WTC11 (cell line): ENCODE data around the gene PRX.
A peak's percentile ranks its signal among the peaks of the same experiment; 100 is the strongest.

Experiments
- ELF4 ChIP-seq: sonication (generic); formaldehyde crosslinking; IDR thresholded peaks from 2 replicates; pipeline ENCODE4 v1.8.1; 2022; ENCODE audit warnings: low read depth, mild to moderate bottlenecking, moderate library complexity, missing genetic modification reagents
- ETV6 ChIP-seq: sonication (generic); formaldehyde crosslinking; IDR thresholded peaks from 2 replicates; pipeline ENCODE4 v1.8.1; 2022; ENCODE audit warnings: mild to moderate bottlenecking, missing genetic modification reagents
- JUN ChIP-seq: sonication (generic); formaldehyde crosslinking; IDR thresholded peaks from 2 replicates; pipeline ENCODE4 v1.8.0; 2023; ENCODE audit warnings: mild to moderate bottlenecking, missing genetic modification reagents
- ZBTB21 ChIP-seq: sonication (generic); formaldehyde crosslinking; IDR thresholded peaks from 2 replicates; pipeline ENCODE4 v1.8.1; 2023; ENCODE audit warnings: mild to moderate bottlenecking, missing genetic modification reagents, borderline replicate concordance
- ZNF232 ChIP-seq: sonication (generic); formaldehyde crosslinking; IDR thresholded peaks from 2 replicates; pipeline ENCODE4 v1.8.0; 2022; ENCODE audit warnings: mild to moderate bottlenecking, missing genetic modification reagents
- TF ChIP-seq, protein P1 (sequence below): sonication (generic); formaldehyde crosslinking; IDR thresholded peaks from 2 replicates; pipeline ENCODE4 v1.8.1; 2023; ENCODE audit warnings: mild to moderate bottlenecking, missing genetic modification reagents, moderate library complexity
- TF ChIP-seq, protein P2 (sequence below): fragments of 200-600 bp; IDR thresholded peaks from 2 replicates; pipeline ENCODE4 v1.8.0; 2022; ENCODE audit warnings: antibody characterized with exemption
- TF ChIP-seq, protein P3 (sequence below): sonication (generic); formaldehyde crosslinking; IDR thresholded peaks from 2 replicates; pipeline ENCODE4 v1.8.1; 2022; ENCODE audit warnings: missing genetic modification reagents, borderline replicate concordance
- TF ChIP-seq, protein P4 (sequence below): sonication (generic); formaldehyde crosslinking; conservative IDR thresholded peaks from 2 replicates; pipeline ENCODE4 v1.8.1; 2022; ENCODE audit warnings: mild to moderate bottlenecking, missing genetic modification reagents

DNA sequence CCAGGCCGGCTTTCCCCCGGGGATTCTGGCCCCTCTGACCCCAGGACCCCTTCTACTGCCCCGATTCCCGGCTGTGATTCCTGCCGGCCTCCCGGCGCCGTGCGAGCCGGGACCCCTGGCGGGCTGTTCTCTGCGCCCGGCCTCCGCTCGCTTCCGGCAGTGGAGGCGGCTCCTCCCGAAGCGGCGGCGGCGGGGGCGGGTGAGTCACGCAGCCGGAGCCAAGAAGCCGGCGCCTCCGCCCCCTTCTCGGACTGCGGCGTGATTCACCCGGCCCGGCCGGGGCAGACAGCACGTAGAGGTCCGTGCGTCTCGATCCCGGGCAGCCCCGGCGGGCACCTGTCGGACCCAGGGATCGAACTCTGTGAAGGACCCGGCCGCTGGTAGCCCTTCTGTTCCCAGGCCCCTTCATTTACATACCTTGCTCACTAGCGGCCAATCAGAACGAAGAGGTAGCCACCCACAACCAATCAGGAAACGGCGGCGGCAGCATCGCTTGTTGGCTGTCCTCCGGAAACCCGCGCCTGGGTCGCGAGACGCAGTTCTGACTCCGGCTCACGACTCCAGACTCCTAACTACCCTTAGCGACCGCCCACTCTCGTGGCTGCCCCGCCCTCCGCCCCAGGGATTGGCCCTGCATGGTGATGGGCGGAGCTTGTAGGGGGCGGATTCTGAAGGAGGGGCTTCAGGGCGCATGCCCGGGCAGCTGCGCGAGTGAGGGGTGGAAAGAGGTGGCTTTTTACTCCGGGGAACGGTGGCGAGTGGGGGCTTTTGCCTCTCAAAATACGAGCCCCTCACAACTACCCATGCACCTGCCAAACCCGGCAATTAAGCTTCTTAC is 12.5 kb upstream of the PRX start, which contains the start of gene SERTAD1:
- TF ChIP-seq, protein P1, sequence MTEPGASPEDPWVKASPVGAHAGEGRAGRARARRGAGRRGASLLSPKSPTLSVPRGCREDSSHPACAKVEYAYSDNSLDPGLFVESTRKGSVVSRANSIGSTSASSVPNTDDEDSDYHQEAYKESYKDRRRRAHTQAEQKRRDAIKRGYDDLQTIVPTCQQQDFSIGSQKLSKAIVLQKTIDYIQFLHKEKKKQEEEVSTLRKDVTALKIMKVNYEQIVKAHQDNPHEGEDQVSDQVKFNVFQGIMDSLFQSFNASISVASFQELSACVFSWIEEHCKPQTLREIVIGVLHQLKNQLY (CRISPR knock-in tag), result no peak
- TF ChIP-seq, protein P2, sequence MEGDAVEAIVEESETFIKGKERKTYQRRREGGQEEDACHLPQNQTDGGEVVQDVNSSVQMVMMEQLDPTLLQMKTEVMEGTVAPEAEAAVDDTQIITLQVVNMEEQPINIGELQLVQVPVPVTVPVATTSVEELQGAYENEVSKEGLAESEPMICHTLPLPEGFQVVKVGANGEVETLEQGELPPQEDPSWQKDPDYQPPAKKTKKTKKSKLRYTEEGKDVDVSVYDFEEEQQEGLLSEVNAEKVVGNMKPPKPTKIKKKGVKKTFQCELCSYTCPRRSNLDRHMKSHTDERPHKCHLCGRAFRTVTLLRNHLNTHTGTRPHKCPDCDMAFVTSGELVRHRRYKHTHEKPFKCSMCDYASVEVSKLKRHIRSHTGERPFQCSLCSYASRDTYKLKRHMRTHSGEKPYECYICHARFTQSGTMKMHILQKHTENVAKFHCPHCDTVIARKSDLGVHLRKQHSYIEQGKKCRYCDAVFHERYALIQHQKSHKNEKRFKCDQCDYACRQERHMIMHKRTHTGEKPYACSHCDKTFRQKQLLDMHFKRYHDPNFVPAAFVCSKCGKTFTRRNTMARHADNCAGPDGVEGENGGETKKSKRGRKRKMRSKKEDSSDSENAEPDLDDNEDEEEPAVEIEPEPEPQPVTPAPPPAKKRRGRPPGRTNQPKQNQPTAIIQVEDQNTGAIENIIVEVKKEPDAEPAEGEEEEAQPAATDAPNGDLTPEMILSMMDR, result peak; percentile 80
- TF ChIP-seq ELF4 (CRISPR knock-in tag) (no peak), ZBTB21 (CRISPR knock-in tag) (no peak), ZNF232 (CRISPR knock-in tag) (no peak), ETV6 (no peak), JUN (no peak)
- TF ChIP-seq, protein P3, sequence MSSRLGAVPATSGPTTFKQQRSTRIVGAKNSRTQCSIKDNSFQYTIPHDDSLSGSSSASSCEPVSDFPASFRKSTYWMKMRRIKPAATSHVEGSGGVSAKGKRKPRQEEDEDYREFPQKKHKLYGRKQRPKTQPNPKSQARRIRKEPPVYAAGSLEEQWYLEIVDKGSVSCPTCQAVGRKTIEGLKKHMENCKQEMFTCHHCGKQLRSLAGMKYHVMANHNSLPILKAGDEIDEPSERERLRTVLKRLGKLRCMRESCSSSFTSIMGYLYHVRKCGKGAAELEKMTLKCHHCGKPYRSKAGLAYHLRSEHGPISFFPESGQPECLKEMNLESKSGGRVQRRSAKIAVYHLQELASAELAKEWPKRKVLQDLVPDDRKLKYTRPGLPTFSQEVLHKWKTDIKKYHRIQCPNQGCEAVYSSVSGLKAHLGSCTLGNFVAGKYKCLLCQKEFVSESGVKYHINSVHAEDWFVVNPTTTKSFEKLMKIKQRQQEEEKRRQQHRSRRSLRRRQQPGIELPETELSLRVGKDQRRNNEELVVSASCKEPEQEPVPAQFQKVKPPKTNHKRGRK (CRISPR knock-in tag), result no peak
- TF ChIP-seq, protein P4, sequence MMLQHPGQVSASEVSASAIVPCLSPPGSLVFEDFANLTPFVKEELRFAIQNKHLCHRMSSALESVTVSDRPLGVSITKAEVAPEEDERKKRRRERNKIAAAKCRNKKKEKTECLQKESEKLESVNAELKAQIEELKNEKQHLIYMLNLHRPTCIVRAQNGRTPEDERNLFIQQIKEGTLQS (CRISPR knock-in tag), result no peak
